Dermis blood vessel endothelial cell (primary cell): ENCODE measurements around the gene MRPS35. TPM values are rescaled to one million over a fixed set of nuclear protein-coding genes. Genes with fewer than 3 reads are reported as not detected.
"Not testable (repeated sequence)": the region's sequence is repeated elsewhere in the genome, so short reads cannot be mapped to it uniquely, and the experiment has no call there.

Source experiments
- DNase-seq: peaks from one replicate; pipeline ENCODE4 v3.0.0; 2010
- total RNA-seq: library from RNA; depleted of rRNA; stranded (reverse); fragments of >200 nt; gene quantifications from 2 replicates; pipeline ENCODE4 v1.2.3, GENCODE V29; 2014

The MRPS35 gene
- total RNA-seq, 1 donor from 2014 or later, result 46.3 TPM

DNA sequence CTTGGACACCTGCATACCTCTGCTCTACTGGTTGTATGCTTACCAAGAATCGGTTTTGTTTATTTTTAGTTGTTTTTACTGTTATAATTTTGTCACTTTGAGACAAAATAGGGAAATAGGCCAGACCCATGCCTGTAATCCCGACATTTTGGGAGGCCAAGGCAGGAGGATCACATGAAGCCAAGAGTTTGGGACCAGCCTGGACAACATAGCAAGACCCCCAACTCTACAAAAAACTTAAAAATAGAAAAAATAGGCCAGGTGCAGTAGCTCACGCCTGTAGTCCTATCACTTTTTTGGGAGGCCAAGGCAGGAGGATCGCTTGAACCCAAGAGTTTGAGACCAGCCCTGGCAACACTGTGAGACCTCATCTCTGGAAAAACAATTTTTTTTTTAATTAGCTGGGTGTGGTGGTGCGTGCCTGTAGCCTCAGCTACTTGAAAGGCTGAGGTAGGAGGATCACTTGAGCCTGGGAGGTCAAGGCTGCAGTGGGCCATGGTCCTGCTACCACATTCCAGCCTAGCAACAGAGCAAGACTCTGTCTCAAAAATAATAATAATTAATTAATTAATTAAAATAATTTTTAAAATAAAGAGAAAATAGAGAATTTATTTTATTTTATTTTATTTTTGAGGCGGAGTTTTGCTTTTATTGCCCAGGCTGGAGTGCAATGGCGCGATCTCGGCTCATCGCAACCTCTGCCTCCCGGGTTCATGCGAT lies 1.3 kb upstream of the MRPS35 start:
- DNase-seq, result no peak

DNA sequence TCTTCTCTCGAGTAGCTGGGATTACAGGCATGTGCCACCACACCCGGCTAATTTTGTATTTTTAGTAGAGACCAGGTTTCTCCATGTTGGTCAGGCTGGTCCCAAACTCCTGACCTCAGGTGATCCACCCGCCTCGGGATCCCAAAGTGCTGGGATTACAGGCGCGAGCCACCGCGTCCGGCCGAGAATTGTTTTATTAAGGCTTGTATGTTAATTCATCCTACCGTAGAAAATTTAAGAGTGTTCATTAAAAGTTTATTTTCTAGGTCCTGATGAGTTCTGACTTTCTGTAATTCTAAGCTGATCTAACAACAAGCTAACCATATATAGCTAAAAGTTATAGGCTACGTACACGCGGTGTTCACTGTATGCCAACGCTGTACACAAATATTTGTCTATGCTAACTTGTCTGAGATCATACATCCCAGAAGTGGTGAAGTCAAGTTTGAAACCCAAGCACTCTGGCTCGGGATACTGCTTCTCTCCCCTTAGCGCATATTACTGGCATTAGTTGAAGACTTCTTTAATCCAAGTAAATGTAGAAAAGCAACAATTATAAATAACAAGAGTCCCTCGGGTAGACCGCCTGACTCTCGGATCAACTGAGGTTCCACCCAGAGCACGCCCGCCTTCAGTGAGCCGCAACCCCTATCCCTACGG lies 570 bp upstream of the MRPS35 start:
- DNase-seq, result peak; percentile 62

- no peak for DNase-seq
Observed at GRCh38 chr12:27711317-27711682, 668 bp downstream of the MRPS35 start.

GRCh38 chr12:27711967-27712366 lies 1.3 kb downstream of the MRPS35 start:
- DNase-seq, result no peak

DNA sequence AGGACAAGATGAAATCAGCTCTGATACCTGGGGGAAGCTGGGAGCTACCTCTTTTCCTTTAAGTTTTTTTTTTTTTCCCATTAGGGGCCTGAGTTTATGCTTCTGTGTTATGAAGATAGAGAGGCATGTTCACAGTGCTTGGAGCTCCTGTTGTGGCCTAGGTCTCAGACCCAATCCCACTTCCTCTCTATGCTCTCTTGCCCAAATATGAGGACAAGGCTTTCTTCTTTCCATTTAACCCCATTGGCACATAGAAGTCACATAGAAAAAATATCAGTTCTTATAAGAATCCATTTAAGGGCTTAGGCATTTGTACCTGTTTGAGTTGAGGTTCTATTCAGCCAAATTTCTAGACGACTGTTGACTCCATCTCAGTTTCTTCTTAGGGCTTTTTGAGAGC lies 12.6 kb downstream of the MRPS35 start:
- no peak for DNase-seq

- DNase-seq, result no peak
Observed at GRCh38 chr12:27730097-27730588, 19.5 kb downstream of the MRPS35 start.

DNA sequence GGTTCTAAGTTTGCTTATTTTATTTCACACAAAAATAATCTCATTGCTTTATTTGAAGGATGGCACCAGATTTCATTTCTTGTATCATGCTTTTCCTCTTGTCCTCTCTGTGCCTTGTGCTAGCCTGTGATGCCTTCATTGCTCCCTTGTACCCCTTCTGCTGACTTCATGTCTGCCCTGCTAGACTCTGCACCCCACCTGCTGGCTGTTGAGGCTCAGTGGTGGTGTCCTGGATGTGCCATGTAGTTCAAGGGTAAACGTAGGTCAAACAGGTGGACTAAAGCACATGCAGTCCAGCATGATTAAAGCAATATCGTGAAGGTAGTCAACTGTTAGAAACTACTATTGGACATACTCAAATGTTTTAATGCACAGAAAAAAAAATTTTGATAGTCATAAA lies 21.6 kb downstream of the MRPS35 start:
- DNase-seq, result peak; percentile 47

DNA sequence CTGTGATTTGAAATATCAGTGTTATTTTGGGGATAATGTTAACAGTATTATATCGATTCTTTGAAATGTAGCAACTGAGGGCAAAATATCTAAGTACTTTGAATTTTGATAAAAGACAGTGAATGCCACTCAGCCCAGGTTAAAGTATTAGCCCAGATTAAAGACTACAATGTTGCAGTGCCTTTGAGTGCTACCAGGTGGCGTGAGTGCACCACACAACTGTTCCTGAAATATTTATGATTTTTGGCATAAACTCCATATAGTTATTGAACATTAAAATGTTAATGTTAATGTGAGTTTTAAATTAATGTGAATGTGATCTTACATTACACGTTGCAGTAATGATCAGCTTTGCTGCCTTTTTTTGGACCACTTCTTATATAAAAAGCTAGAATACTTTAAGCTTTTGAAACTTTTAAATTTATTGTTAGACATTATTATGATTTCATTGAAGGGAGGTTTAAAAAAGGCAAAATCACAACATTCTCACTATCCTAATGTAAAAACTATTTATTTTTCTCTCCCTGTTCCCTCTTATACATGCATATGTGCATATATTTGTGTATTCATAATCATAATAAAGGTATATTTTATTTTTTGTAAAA lies 22.5 kb downstream of the MRPS35 start:
- DNase-seq, result peak; percentile 72

- DNase-seq, result no peak
Observed at GRCh38 chr12:27733791-27734190, 23.2 kb downstream of the MRPS35 start.

- DNase-seq, result not testable (repeated sequence)
Observed at GRCh38 chr12:27734321-27734720, 23.7 kb downstream of the MRPS35 start.

DNA sequence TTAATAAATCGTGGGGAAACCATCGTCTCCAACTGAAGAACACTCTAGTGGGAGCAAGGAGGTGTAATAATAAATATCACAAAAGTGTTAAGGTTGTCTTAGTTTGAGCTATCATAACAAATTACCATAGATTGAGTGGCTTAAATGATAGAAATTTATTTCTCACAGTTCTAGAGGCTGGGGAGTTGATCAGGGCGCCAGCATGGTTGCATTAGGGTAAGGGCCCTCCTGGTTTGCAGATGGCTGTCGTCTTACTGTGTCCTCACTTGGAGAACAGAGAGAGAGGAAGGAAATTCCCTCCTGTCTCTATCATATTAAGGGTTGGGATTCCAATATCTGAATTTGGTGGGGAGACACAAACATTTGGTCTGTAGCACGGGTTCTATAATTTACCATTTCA lies 33.0 kb downstream of the MRPS35 start:
- no peak for DNase-seq

DNA sequence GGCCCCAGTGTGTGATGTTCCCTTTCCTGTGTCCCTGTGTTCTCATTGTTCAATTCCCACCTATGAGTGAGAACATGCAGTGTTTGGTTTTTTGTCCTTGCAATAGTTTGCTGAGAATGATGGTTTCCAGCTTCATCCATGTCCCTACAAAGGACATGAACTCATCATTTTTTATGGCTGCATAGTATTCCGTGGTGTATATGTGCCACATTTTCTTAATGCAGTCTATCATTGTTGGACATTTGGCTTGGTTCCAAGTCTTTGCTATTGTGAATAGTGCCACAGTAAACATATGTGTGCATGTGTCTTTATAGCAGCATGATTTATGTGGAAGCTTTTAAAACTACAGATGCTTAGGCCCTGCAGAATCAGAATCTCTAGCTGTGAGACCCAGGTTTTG lies 35.1 kb downstream of the MRPS35 start:
- DNase-seq, result not testable (repeated sequence)

DNA sequence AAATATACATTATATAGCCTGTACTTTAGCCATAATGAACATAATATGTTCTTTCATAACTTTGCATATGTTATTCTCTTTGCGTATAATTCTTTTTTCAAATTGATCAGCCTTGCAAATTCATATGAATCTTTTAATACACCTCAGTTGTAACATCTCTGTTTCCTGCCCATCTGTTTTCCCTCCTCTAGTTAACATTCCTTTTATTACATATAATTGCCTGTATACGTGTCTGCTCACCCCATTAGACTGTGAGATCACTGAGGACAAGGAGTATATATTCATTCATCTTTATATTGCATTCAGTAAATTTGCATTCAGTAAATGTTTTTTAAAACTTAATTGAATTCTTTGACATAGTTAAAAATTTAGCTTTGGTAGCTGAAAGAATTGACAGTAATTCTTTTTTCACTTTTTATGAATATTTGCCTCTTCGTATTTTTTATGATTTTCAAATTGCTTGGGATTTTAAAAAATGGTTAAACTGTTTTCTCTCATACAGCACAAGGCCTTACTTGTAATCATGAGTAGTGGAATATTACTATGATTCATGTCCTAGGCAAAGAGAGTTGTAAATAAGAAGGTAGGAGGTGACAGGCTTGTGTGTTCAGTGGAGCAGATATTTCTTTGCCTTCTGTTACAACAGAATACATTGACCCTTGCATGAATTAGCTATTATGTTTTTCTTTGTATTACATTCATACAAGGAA lies 36.6 kb downstream of the MRPS35 start:
- DNase-seq, result peak; percentile 23

DNA sequence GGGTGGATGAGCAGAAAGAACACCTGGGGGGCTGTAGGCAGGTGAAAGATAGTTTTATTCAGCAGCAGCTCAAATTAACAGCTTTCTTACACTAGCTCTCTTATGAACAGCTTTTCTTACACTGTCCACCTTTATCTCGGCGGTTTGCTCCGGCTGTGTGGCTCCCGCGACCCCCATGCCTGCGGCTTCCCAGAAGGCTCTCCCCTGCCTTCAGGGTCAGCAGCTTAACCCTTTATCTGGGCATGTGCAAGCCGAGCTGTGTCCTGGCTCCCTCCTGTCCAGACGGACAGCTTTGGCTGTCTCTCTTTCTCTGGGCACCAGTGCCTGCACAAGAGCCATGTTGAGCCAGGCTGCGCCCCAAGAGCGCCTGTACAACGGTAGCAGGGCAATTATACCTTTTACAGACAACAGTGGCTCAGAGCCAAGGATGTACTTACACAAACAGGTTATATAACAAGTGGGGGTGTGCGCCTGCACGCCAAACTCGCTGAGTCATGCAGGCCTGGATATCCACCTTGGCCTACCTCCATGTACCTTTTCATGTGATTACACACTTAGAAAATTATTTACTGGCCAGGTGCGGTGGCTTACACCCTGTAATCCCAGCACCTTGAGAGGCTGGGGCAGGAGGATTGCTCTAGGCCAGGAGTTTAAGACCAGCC lies 40.9 kb downstream of the MRPS35 start:
- no peak for DNase-seq

DNA sequence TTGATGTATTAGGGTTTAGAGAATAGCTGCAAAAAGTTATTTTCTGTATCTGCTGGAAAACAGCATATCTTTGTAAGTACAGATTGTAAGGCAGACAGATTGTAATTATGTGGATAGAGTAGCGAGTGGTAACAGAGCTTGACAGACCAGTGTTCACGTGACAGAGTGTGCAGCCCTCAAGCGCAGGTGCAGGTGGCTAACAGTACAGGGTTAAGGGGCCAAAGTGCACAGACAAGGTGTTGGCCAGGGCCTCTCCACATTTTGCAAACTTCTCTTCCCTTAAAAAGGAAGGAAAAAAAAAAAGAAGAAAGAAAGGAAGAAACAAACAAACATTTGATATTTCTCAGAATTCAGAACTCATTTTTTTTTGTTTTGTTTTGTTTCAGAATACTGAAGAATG lies 44.2 kb downstream of the MRPS35 start:
- DNase-seq, result no peak

DNA sequence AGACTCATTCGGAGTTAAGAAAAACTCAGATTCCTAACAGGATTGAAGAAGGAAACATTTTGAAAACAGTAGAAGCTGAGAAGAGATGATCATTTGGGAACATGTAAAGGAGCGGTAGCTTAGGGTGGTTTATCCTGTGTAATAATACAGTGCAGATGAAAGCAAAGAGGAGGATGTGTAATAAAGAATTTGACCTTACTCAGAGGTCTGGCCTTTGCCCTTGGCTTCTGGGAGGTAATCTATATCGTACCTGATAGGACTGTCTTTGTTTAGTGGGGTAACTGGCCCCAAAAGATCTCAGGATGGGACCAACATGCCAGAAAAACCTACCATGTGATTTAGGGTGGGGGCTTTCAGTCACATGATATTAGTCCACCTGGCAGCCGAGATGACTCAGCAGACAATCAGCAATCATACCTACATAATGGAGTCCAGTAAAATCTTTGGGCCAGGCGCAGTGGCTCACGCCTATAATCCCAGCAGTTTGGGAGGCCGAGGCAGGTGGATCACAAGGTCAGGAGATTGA lies 46.1 kb downstream of the MRPS35 start:
- DNase-seq, result no peak

- DNase-seq, result no peak
Observed at GRCh38 chr12:27762757-27763156, 52.1 kb downstream of the MRPS35 start.

GRCh38 chr12:27766587-27766986 lies 56.0 kb downstream of the MRPS35 start:
- no peak for DNase-seq

GRCh38 chr12:27769142-27769673 lies 58.6 kb downstream of the MRPS35 start:
- DNase-seq, result no peak

DNA sequence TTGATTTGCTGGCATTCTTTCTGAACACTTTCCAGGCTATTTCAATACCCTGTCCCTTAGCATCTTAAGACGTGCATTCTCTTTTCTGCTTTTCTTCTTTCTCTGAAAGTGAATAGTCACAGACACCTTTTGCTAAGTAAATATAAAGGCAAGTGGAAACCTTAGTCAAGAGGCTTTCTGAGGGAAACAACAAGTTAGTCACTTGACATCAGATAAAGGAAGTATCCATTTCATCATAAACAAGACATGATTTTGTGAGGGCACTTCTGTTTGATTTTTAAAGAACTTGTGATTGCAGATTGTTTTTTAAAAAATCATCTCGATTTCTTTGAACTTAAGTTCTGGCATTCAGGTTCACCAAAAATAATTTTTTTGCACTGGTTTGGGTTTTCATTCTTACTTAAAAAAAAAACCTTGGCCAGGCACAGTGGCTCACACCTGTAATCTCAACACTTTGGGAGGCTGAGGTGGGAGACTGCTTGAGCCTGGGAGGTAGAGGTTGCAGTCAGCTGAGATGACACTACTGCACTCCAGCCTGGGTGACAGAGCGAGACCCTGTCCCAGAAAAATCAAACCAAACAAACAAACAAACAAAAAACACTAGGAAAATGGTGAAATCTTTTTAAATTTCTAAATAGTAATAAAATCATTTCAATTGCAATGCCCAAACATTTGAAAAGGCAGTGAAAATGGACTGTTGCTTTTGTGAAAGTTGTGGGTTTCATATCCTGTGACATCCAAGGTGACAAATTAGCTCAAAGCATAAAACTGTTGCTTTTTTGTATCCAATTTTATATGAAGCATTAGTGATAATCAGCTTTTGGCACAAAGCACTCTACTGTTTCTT lies 61.1 kb downstream of the MRPS35 start:
- no peak for DNase-seq
